Activated CD8-positive, alpha-beta memory T cell treated with anti-CD3 and anti-CD28 coated beads, Interleukin-2, amount 50 U/mL, for 1 hour (primary cell): Measurements from ENCODE around the gene DCAF7.

Experiments
- DNase-seq: peaks from one replicate; pipeline ENCODE4 v3.0.0-alpha.2; 2020; ENCODE audit errors: extremely low read depth

DCAF7 gene

GRCh38 chr17:63588797-63589196 is 38.5 kb downstream of the DCAF7 start:
- DNase-seq, result no peak

- no peak for DNase-seq
Observed at GRCh38 chr17:63589646-63590045, 39.4 kb downstream of the DCAF7 start.

GRCh38 chr17:63592797-63593196 is 42.5 kb downstream of the DCAF7 start:
- no peak for DNase-seq

GRCh38 chr17:63595132-63595531 is 44.9 kb downstream of the DCAF7 start:
- DNase-seq, result no peak

GRCh38 chr17:63596856-63597586 is 46.7 kb downstream of the DCAF7 start:
- no peak for DNase-seq

- no peak for DNase-seq
Observed at GRCh38 chr17:63598281-63598680, 48.0 kb downstream of the DCAF7 start.

GRCh38 chr17:63600569-63601438 is 50.5 kb downstream of the DCAF7 start, which contains the start of gene TACO1:
TACO1 (plus strand) TSS chr17:63600895; CDS start chr17:63601084, 189 bp downstream.
- DNase-seq, result peak; percentile 54

- no peak for DNase-seq
Observed at GRCh38 chr17:63601439-63602371, 51.4 kb downstream of the DCAF7 start.

- DNase-seq, result no peak
Observed at GRCh38 chr17:63609816-63610573, 59.7 kb downstream of the DCAF7 start.

- no peak for DNase-seq
Observed at GRCh38 chr17:63610854-63611253, 60.6 kb downstream of the DCAF7 start.

- DNase-seq, result no peak
Observed at GRCh38 chr17:63611354-63611753, 61.1 kb downstream of the DCAF7 start.

- DNase-seq, result no peak
Observed at GRCh38 chr17:63613663-63614062, 63.4 kb downstream of the DCAF7 start.

- DNase-seq, result no peak
Observed at GRCh38 chr17:63621229-63621683, 71.0 kb downstream of the DCAF7 start.

- peak; percentile 97 for DNase-seq
Observed at GRCh38 chr17:63621684-63622573, 71.7 kb downstream of the DCAF7 start, which contains the start of gene MAP3K3. MAP3K3 (plus strand) TSS chr17:63622417; CDS start chr17:63622760, 343 bp downstream.

GRCh38 chr17:63622574-63623390 is 72.5 kb downstream of the DCAF7 start:
- DNase-seq, result no peak

- no peak for DNase-seq
Observed at GRCh38 chr17:63623786-63624530, 73.7 kb downstream of the DCAF7 start.

- DNase-seq, result no peak
Observed at GRCh38 chr17:63624531-63624880, 74.2 kb downstream of the DCAF7 start.

- no peak for DNase-seq
Observed at GRCh38 chr17:63626551-63627180, 76.4 kb downstream of the DCAF7 start.
